ENCODE results near the gene SIRT7.

- TF ChIP-seq CTCF (IDR thresholded peaks at IDR 0.05) (peak in 1 of 4 experiments; percentile 2), POLR2AphosphoS5 (IDR thresholded peaks at IDR 0.05) (no peak), EP300 (IDR thresholded peaks at IDR 0.05) (no peak)
Measured at GRCh38 chr17:81910840-81911276, 7.1 kb downstream of the SIRT7 start.

All from gastroesophageal sphincter (tissue), 3 donors.